Measurements from ENCODE around the gene DNAH2. TPM values are rescaled to one million over a fixed set of nuclear protein-coding genes. Genes with fewer than 3 reads are reported as not detected.

The DNAH2 gene
- polyA plus RNA-seq, 12 donors = 2.3 to 13.6 (median 3.8) TPM; not detected in 1

DNA sequence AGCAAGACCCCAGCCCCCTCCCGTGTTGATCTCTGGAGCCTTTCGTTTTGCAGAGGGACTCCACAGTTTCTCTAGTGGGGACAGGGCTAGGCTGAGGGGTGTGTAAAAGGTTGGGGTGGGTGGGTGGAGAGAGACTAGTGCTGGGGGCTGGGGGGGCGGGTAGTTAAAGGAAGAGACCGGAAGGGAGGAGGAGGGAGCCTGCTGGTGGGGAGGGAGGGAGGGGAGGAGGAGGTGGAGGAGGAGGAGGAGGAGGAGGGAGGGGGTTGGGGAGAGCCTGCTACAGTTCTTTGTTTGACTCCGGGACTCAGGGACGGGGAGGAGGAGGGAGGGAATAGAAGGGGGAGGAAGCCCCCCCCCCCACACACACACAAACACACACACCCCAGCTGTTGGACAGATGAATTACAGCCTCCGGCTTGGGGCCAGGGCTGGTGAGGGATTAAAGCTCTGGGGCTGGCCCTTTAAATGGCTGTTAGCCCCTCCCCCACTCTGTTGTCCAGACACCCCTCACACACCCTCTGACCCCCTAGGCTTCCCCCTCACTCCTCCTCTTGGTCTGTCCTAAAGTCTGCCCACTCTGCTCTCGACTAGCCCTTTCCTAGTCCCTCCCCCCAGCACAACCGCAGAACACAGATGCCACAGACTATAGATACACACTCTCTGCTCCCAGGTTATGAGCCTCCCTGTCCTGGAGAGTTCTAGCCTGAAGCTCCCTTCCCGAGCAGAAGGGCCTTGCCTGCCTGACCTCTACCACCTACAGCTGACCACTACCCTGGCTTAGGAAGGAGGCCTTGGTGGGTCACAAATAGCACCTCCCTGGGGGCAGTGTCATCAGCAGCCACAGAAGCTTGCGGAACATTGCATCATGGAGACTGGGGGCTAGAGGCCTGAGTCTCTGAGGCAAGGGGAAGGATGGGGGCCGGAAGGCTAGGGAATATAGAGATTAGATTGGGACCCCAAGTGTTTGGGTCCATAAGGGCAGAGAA lies 120.8 kb downstream of the DNAH2 start:
- DNase-seq = peak; percentile 57

GRCh38 chr17:7839190-7839875 lies 121.8 kb downstream of the DNAH2 start:
- DNase-seq = no peak

GRCh38 chr17:7839876-7840261 lies 122.3 kb downstream of the DNAH2 start:
- no peak for DNase-seq

DNA sequence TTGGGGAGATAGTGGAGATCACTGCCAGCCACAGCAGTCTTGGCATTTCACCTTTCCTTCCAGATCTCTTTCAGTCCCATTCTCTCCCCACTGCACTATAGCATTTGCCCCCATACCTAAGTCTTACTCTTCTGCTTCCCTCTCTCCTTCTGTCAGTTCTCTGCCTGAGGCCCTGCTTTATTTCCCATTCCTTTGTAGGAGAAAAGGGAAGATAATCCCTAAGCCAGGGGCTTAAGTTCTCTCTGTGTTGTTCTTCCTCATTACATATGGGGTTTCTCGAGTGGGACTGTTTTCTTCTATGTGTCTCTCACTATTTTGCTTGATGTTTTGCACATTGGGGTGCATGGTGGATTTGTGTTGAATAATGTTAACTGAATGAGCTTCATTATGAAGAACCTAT lies 122.9 kb downstream of the DNAH2 start:
- DNase-seq = no peak

DNA sequence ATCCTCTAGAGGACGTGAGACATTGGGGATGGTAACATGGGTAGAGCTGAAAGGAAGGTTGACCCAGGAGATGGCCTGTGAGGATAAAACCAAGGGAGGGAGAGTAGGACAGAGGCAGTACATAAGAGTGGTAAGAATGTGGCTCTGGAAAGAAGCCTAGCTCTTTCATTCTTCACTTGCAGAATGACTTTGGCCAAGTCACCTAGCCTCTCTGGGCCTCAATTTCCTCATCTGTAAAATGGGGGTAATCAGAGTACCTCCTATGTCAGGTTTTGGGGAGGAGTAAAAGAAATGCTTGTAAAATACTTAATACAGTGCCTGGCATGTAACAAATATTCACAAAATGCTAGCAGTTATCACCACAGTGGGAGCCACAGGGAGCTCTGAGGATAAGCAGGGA lies 123.3 kb downstream of the DNAH2 start:
- DNase-seq = no peak

GRCh38 chr17:7841396-7841914 lies 123.9 kb downstream of the DNAH2 start:
- peak; percentile 86 for DNase-seq

- peak; percentile 95 for DNase-seq
Observed at GRCh38 chr17:7841915-7842379, 124.4 kb downstream of the DNAH2 start.

GRCh38 chr17:7842380-7843256 lies 125.1 kb downstream of the DNAH2 start:
- peak; percentile 65 for DNase-seq

DNA sequence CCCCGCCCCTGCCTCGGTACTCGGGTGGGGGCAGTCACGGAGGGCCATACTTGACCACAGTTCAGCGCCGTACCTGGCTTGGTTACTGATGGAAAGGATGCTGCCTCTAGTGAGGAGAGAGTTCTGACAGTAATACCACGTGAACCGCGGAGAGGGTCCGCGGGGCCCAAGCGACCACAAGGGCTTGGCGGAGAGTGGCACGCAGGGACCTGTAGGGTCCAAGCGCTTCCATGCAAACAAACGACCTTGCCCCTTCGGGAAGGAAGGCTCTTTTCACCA lies 125.7 kb downstream of the DNAH2 start:
- no peak for DNase-seq

DNA sequence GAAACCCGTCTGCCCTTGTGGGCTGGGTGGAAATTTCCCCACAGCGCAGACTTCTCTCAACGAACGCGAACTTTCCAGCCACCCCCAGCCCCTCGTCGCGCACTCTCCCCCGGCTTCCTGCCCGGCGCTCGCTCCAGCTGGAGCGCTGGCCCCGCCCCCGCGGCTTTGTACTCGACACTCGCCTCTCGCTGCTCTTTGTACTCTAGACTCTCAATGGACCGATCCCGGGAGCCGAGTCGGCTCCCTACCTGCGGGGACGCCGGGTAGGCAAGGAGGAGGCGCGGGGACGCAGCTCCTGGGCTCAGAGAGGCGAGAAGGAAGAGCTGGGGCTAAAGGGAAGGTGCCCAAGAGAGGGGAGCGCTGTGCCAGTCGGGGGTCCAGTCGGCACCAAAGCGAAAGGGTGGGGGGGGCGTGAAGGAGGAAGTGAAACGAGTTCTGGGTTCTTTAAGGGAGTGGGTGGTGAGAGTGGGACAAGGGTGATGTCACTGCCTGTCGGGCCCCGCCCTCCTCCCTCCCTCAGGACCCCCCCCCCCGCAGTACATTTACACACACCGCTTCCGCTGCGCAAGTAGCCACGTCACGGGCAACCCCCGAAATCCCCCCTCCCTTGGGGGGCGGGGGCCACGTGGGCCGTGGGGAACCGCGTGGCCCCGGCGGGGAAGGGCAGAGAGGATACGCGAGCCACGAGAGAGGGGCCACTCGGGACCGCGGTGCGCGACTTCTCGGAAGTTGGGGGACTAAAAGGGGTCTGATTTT lies 126.2 kb downstream of the DNAH2 start:
- peak; percentile 80 for DNase-seq

- peak; percentile 94 for DNase-seq
Observed at GRCh38 chr17:7844292-7845154, 127.0 kb downstream of the DNAH2 start.

DNA sequence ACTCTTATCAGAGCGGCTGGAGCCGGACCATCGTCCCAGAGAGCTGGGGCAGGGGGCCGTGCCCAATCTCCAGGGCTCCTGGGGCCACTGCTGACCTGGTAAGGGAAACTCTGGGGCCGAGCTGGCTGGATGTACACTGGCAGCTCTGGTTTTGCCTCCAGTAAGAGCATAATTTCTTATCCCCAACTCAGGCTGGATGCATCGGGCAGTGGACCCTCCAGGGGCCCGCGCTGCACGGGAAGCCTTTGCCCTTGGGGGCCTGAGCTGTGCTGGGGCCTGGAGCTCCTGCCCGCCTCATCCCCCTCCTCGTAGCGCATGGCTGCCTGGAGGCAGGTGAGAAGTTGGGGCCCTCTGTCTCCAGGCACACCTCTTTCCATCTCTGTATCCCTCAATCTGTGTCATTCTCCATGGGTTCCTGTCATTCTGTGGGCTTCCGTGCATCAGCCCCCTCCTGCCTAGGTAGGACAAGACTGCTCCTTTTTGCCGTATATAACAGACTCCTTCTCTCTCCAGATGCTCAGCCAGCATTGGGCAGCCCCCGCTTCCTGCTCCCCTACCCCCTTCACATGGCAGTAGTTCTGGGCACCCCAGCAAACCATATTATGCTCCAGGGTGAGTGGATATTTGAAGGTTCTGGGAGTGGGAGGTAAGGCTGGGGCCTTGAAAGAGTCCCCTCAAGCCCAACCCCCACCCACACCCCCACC lies 128.0 kb downstream of the DNAH2 start:
- DNase-seq = no peak

DNA sequence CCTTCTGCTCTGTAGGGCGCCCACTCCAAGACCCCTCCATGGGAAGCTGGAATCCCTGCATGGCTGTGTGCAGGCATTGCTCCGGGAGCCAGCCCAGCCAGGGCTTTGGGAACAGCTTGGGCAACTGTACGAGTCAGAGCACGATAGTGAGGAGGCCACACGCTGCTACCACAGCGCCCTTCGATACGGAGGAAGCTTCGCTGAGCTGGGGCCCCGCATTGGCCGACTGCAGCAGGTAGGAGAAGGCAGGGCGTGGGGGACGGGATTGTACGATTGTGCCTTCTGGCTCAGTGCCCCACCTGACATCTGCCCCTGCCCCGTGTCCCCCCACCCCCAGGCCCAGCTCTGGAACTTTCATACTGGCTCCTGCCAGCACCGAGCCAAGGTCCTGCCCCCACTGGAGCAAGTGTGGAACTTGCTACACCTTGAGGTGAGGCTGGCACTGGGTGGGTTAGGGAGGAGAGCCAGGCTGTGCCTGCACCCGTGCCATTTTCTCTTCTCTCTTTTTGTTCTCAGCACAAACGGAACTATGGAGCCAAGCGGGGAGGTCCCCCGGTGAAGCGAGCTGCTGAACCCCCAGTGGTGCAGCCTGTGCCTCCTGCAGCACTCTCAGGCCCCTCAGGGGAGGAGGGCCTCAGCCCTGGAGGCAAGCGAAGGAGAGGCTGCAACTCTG lies 128.7 kb downstream of the DNAH2 start:
- DNase-seq = no peak

GRCh38 chr17:7846765-7847661 lies 129.5 kb downstream of the DNAH2 start:
- no peak for DNase-seq

DNA sequence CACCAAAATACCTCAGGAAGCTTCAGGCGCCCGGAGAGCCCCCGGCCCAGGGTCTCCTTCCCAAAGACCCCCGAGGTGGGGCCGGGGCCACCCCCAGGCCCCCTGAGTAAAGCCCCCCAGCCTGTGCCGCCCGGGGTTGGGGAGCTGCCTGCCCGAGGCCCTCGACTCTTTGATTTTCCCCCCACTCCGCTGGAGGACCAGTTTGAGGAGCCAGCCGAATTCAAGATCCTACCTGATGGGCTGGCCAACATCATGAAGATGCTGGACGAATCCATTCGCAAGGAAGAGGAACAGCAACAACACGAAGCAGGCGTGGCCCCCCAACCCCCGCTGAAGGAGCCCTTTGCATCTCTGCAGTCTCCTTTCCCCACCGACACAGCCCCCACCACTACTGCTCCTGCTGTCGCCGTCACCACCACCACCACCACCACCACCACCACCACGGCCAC lies 130.6 kb downstream of the DNAH2 start:
- DNase-seq = no peak

DNA sequence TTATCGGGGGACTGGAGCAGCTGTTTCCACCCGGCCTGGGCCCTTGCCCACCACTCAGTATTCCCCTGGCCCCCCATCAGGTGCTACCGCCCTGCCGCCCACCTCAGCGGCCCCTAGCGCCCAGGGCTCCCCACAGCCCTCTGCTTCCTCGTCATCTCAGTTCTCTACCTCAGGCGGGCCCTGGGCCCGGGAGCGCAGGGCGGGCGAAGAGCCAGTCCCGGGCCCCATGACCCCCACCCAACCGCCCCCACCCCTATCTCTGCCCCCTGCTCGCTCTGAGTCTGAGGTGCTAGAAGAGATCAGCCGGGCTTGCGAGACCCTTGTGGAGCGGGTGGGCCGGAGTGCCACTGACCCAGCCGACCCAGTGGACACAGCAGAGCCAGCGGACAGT lies 131.2 kb downstream of the DNAH2 start:
- no peak for DNase-seq

GRCh38 chr17:7849130-7849750 lies 131.7 kb downstream of the DNAH2 start:
- DNase-seq = no peak
